HL-60 (cell line): ENCODE data around the gene GAL3ST2.

Experiments
- CTCF ChIP-seq: IDR thresholded peaks from one replicate; pipeline ENCODE4 v1.5.1; 2011; ENCODE audit warnings: low read length, control low read depth, inconsistent platforms; ENCODE audit not compliant: insufficient read depth
- POLR2AphosphoS5 ChIP-seq: IDR thresholded peaks from 2 replicates; pipeline ENCODE4 v1.6.1; 2012; ENCODE audit warnings: low read depth
- REST ChIP-seq: IDR thresholded peaks from 2 replicates; pipeline ENCODE4 v1.6.1; 2012; ENCODE audit warnings: low read depth; ENCODE audit not compliant: insufficient replicate concordance
- SPI1 ChIP-seq: IDR thresholded peaks from 2 replicates; pipeline ENCODE4 v1.6.1; 2012; ENCODE audit warnings: low read depth, mild to moderate bottlenecking, borderline replicate concordance

- TF ChIP-seq CTCF, result no peak
- no peak for TF ChIP-seq POLR2AphosphoS5
- no peak for TF ChIP-seq REST
- no peak for TF ChIP-seq SPI1
Measured at GRCh38 chr2:241798631-241799521, 22.3 kb downstream of the GAL3ST2 start.
